ENCODE data around the gene YES1.
"Not testable (repeated sequence)": the region's sequence is repeated elsewhere in the genome, so short reads cannot be mapped to it uniquely, and the experiment has no call there.

YES1 gene

GRCh38 chr18:682833-683232 is 129.2 kb downstream of the YES1 start:
- Histone ChIP-seq H2AFZ (ENCODE audit: low read depth, low read length) (peak overlapping the region; percentile 51; the same call in 1 of the 2 replicates), H3K27me3 (ENCODE audit: insufficient read depth, low read length, poor library complexity) (no peaks in the 10 kb centered on the region), H3K36me3 (ENCODE audit: insufficient read depth, low read length) (peaks cover 11% of the 10 kb centered on the region; the same call in 1 of the 2 replicates), H3K27ac (ENCODE audit: low read length) (peak overlapping the region; percentile 90), H3K4me1 (ENCODE audit: insufficient read depth, low read length) (peaks cover 44% of the 10 kb centered on the region), H3K4me2 (ENCODE audit: insufficient read depth, low read length) (no peak overlapping the region), H3K9ac (ENCODE audit: low read depth, low read length) (peak overlapping the region; percentile 48), H3K4me3 (ENCODE audit: low read depth in 1 of 2, low read length in 2 of 2) (no peak overlapping the region), H3K9me3 (ENCODE audit: insufficient read depth, low read length, severe bottlenecking) (no peaks in the 10 kb centered on the region), H3K79me2 (ENCODE audit: insufficient read depth, low read length) (no peaks in the 10 kb centered on the region), H4K20me1 (ENCODE audit: insufficient read depth, low read length) (no peaks in the 10 kb centered on the region)
- TF ChIP-seq EZH2 (IDR thresholded peaks at IDR 0.05; ENCODE audit: borderline replicate concordance, low read depth, low read length, severe bottlenecking), result no peak
- no peak for TF ChIP-seq CTCF (IDR thresholded peaks at IDR 0.05; ENCODE audit: borderline replicate concordance, extremely low read depth, low read length, poor library complexity, severe bottlenecking)
- ATAC-seq (ENCODE audit: insufficient read depth, low read depth) (no peak), DNase-seq (no peak)

- H3K9ac ChIP-seq (ENCODE audit: low read depth, low read length), result peak overlapping the region; percentile 48; the same call in 1 of the 2 replicates
- H3K4me3 ChIP-seq (ENCODE audit: low read depth in 1 of 2, low read length in 2 of 2); H4K20me1 ChIP-seq (ENCODE audit: insufficient read depth, low read length); H3K79me2 ChIP-seq (ENCODE audit: insufficient read depth, low read length); H3K27me3 ChIP-seq (ENCODE audit: insufficient read depth, low read length, poor library complexity); H3K9me3 ChIP-seq (ENCODE audit: insufficient read depth, low read length, severe bottlenecking): not testable (repeated sequence)
- ATAC-seq (ENCODE audit: insufficient read depth, low read depth) (peak; percentile 13; the same call in 2 of the 3 replicates), DNase-seq (peak; percentile 54)
- peaks cover 44% of the 10 kb centered on the region for H3K4me1 ChIP-seq (ENCODE audit: insufficient read depth, low read length)
- H3K4me2 ChIP-seq (ENCODE audit: insufficient read depth, low read length), result peak overlapping the region; percentile 10; the same call in 1 of the 2 replicates
- peak overlapping the region; percentile 66; the same call in 1 of the 2 replicates for H2AFZ ChIP-seq (ENCODE audit: low read depth, low read length)
- H3K27ac ChIP-seq (ENCODE audit: low read length), result peak overlapping the region; percentile 90
- peaks cover 14% of the 10 kb centered on the region; the same call in 1 of the 2 replicates for H3K36me3 ChIP-seq (ENCODE audit: insufficient read depth, low read length)
These were observed 129.6 kb downstream of the YES1 start for GRCh38 chr18:682416-682815.

- DNase-seq (peak; percentile 88), ATAC-seq (ENCODE audit: insufficient read depth, low read depth) (peak; percentile 92)
- Histone ChIP-seq H3K36me3 (ENCODE audit: insufficient read depth, low read length) (peaks cover 18% of the 10 kb centered on the region), H3K4me1 (ENCODE audit: insufficient read depth, low read length) (peaks cover 44% of the 10 kb centered on the region), H3K27ac (ENCODE audit: low read length) (peak overlapping the region; percentile 90), H2AFZ (ENCODE audit: low read depth, low read length) (peak overlapping the region; percentile 66), H3K4me2 (ENCODE audit: insufficient read depth, low read length) (peak overlapping the region; percentile 39), H3K27me3 (ENCODE audit: insufficient read depth, low read length, poor library complexity) (no peaks in the 10 kb centered on the region), H3K79me2 (ENCODE audit: insufficient read depth, low read length) (no peaks in the 10 kb centered on the region), H3K4me3 (ENCODE audit: low read depth in 1 of 2, low read length in 2 of 2) (peak overlapping the region in 1 of 2 experiments; percentile 16; a peak in 1 of 4 replicates), H3K9ac (ENCODE audit: low read depth, low read length) (peak overlapping the region; percentile 48), H3K9me3 (ENCODE audit: insufficient read depth, low read length, severe bottlenecking) (no peaks in the 10 kb centered on the region), H4K20me1 (ENCODE audit: insufficient read depth, low read length) (no peaks in the 10 kb centered on the region)
- TF ChIP-seq CTCF (IDR thresholded peaks at IDR 0.05; ENCODE audit: borderline replicate concordance, extremely low read depth, low read length, poor library complexity, severe bottlenecking) (no peak), EZH2 (IDR thresholded peaks at IDR 0.05; ENCODE audit: borderline replicate concordance, low read depth, low read length, severe bottlenecking) (no peak)
These were observed 130.1 kb downstream of the YES1 start for GRCh38 chr18:681985-682384.

- peaks cover 34% of the 10 kb centered on the region for H3K36me3 ChIP-seq (ENCODE audit: insufficient read depth, low read length)
- ATAC-seq (ENCODE audit: insufficient read depth, low read depth) (no peak), DNase-seq (no peak)
- no peak overlapping the region for H3K4me2 ChIP-seq (ENCODE audit: insufficient read depth, low read length)
- peaks cover 44% of the 10 kb centered on the region for H3K4me1 ChIP-seq (ENCODE audit: insufficient read depth, low read length)
- no peaks in the 10 kb centered on the region for H3K9me3 ChIP-seq (ENCODE audit: insufficient read depth, low read length, severe bottlenecking)
- H2AFZ ChIP-seq (ENCODE audit: low read depth, low read length), result no peak overlapping the region
- no peaks in the 10 kb centered on the region for H3K79me2 ChIP-seq (ENCODE audit: insufficient read depth, low read length)
- TF ChIP-seq CTCF (IDR thresholded peaks at IDR 0.05; ENCODE audit: borderline replicate concordance, extremely low read depth, low read length, poor library complexity, severe bottlenecking) (no peak), EZH2 (IDR thresholded peaks at IDR 0.05; ENCODE audit: borderline replicate concordance, low read depth, low read length, severe bottlenecking) (no peak)
- no peaks in the 10 kb centered on the region for H3K27me3 ChIP-seq (ENCODE audit: insufficient read depth, low read length, poor library complexity)
- H3K9ac ChIP-seq (ENCODE audit: low read depth, low read length), result no peak overlapping the region; the same call in 1 of the 2 replicates
- no peak overlapping the region for H3K4me3 ChIP-seq (ENCODE audit: low read depth in 1 of 2, low read length in 2 of 2)
- H4K20me1 ChIP-seq (ENCODE audit: insufficient read depth, low read length), result 0 out of 2 replicates have a peak, but pooled peaks cover under 1% of the 10 kb centered on the region
- H3K27ac ChIP-seq (ENCODE audit: low read length), result peak overlapping the region; percentile 90
These were observed 131.7 kb downstream of the YES1 start for GRCh38 chr18:680392-680791.

All from DND-41 (cell line).